K562 (cell line): ENCODE results near the gene KANK2. TPM values are rescaled to one million over a fixed set of nuclear protein-coding genes. Genes with fewer than 3 reads are reported as not detected.

Source experiments
- EGR1 ChIP-seq: fragments of 450-650 bp; conservative IDR thresholded peaks from 2 replicates; pipeline ENCODE4 v1.6.1; 2017; ENCODE audit warnings: mild to moderate bottlenecking
- ELF4 ChIP-seq: fragments of 450-650 bp; formaldehyde crosslinking; IDR thresholded peaks from 2 replicates; pipeline ENCODE4 v1.4.0; 2022; ENCODE audit warnings: missing genetic modification characterization
- ETS2 ChIP-seq: IDR thresholded peaks from 2 replicates; pipeline ENCODE4 v1.6.1; 2016; ENCODE audit warnings: borderline replicate concordance, missing genetic modification characterization, mild to moderate bottlenecking, moderate library complexity, missing compliant biosample characterization; ENCODE audit not compliant: poor library complexity, severe bottlenecking
- LEF1 ChIP-seq: fragments of 450-650 bp; IDR thresholded peaks from 2 replicates; pipeline ENCODE4 v1.6.1; 2016; ENCODE audit warnings: mild to moderate bottlenecking
- NFIC ChIP-seq: fragments of 450-650 bp; IDR thresholded peaks from 2 replicates; pipeline ENCODE4 v1.6.1; 2017; ENCODE audit warnings: mild to moderate bottlenecking, inconsistent platforms
- POLR2H ChIP-seq: IDR thresholded peaks from 2 replicates; pipeline ENCODE4 v1.6.1; 2016; ENCODE audit warnings: missing genetic modification characterization, low read depth, mild to moderate bottlenecking, control low read depth, missing compliant biosample characterization, moderate library complexity
- XRCC4 ChIP-seq: IDR thresholded peaks from one replicate; pipeline ENCODE4 v1.6.1; 2011; ENCODE audit not compliant: insufficient read depth, insufficient read length; ENCODE audit errors: extremely low read depth
- YY1 ChIP-seq, 3 experiments: IDR thresholded peaks; 2 replicates each; pipeline ENCODE4 v1.6.1; 2011; ENCODE audit warnings: low read length in 2 of 3, mild to moderate bottlenecking in 2 of 3, moderate library complexity in 2 of 3, borderline replicate concordance in 1 of 3, control low read depth in 1 of 3, low read depth in 1 of 3; ENCODE audit not compliant: insufficient read depth in 3 of 3, insufficient replicate concordance in 2 of 3, control insufficient read depth in 1 of 3, insufficient read length in 1 of 3; ENCODE audit errors: extremely low read depth in 1 of 3
- ZNF57 ChIP-seq: fragments of 450-650 bp; formaldehyde crosslinking; IDR thresholded peaks from 2 replicates; pipeline ENCODE4 v1.4.0; 2020; ENCODE audit warnings: mild to moderate bottlenecking, moderate library complexity
- ZNF764 ChIP-seq: fragments of 250-450 bp; sonication (Bioruptor Pico); IDR thresholded peaks from 2 replicates; pipeline ENCODE4 v1.4.0; 2020; ENCODE audit warnings: low read depth, mild to moderate bottlenecking, moderate library complexity
- ZNF766 ChIP-seq: fragments of 200-800 bp; sonication (Bioruptor generic); conservative IDR thresholded peaks from 2 replicates; pipeline ENCODE4 v1.6.1; 2016; ENCODE audit warnings: missing genetic modification characterization, missing compliant biosample characterization
- polyA plus RNA-seq, 8 experiments: library from polyadenylated mRNA; depleted of rRNA in 4 of 8; stranded (reverse) in 5 of 8; unstranded in 3 of 8; fragments of >200 nt; fragmentation: Nextera tagmentation in 2 of 8; fragmentation: Illumina TruSeq in 1 of 8; extraction: Ambion mirVana in 2 of 8; extraction: Trizol in 1 of 8; gene quantifications; 2 replicates each; pipeline versions ENCODE4 v1.2.1 to v1.2.3, GENCODE V29; 2011 to 2014; ENCODE audit warnings: inconsistent platforms in 1 of 8, missing spikeins in 1 of 8
- total RNA-seq, 7 experiments: library from RNA; depleted of rRNA in 6 of 7; stranded (reverse); fragments of >200 nt in 6 of 7; fragmentation: Illumina TruSeq in 2 of 7; extraction: Trizol in 2 of 7; gene quantifications; 2 replicates each; pipeline versions ENCODE4 v1.2.1 to v1.2.3, GENCODE V29; 2011 to 2021; ENCODE audit warnings: low replicate concordance in 1 of 7
- TF ChIP-seq, protein P1 (sequence below): sonication (generic); formaldehyde crosslinking; IDR thresholded peaks from 2 replicates; pipeline ENCODE4 v1.8.0; 2023; ENCODE audit warnings: missing genetic modification reagents, mild to moderate bottlenecking, borderline replicate concordance
- TF ChIP-seq, protein P2 (sequence below): fragments of 250-450 bp; sonication (Bioruptor Pico); IDR thresholded peaks from 2 replicates; pipeline ENCODE4 v1.4.0; 2020
- TF ChIP-seq, protein P3 (sequence below): fragments of 250-450 bp; sonication (Bioruptor Pico); IDR thresholded peaks from 2 replicates; pipeline ENCODE4 v1.8.0; 2021; ENCODE audit warnings: moderate library complexity, mild to moderate bottlenecking, inconsistent platforms
- TF ChIP-seq, protein P4 (sequence below): IDR thresholded peaks from 2 replicates; pipeline ENCODE4 v1.6.1; 2012; ENCODE audit warnings: low read depth, low read length, improper control_type of control experiment, borderline replicate concordance

KANK2 gene
- total and polyA plus RNA-seq, 9 of the 15 experiments (the other 6 are each of a cell fraction or from before 2014, with no cell fraction given) = 4.4 to 47.8 (median 21.3) TPM

DNA sequence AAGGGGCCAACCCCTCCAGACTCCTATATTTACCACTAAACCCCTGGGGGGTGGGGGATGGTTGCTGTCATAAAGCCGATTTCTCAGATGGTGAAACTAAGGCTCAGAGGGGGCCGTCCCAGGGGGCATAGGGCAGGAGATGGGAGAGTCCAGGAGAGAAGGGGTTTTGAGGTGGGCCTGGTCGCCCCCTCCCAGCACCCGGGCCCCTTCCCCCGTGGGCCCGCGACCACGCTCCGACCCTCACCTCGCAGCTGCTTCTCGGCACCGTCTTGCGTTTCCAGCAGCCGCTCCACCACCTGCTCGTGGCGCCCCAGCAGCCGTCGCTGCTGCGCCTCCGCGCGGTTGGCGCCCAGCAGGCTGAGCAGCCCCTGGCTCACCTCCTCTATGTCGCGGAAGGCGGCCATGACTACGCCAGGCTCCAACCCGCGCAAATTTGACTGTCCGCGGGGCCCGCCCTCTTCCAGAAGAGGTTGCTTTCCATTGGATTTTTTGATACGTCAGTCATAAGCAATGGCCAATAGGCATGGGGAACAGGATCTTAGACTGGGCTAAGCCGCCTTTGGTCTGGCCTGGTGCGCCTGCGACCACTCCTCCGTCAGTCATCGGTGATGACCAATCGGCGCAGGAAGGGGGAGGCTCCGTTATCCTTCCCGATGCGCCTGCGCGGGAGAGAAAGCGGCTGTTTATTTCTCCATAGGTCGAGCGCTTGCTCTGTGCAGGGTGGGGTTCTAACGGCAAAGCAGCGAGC is 41.8 kb downstream of the KANK2 start, which contains the start of gene SPC24 (continued):
- TF ChIP-seq, protein P1, sequence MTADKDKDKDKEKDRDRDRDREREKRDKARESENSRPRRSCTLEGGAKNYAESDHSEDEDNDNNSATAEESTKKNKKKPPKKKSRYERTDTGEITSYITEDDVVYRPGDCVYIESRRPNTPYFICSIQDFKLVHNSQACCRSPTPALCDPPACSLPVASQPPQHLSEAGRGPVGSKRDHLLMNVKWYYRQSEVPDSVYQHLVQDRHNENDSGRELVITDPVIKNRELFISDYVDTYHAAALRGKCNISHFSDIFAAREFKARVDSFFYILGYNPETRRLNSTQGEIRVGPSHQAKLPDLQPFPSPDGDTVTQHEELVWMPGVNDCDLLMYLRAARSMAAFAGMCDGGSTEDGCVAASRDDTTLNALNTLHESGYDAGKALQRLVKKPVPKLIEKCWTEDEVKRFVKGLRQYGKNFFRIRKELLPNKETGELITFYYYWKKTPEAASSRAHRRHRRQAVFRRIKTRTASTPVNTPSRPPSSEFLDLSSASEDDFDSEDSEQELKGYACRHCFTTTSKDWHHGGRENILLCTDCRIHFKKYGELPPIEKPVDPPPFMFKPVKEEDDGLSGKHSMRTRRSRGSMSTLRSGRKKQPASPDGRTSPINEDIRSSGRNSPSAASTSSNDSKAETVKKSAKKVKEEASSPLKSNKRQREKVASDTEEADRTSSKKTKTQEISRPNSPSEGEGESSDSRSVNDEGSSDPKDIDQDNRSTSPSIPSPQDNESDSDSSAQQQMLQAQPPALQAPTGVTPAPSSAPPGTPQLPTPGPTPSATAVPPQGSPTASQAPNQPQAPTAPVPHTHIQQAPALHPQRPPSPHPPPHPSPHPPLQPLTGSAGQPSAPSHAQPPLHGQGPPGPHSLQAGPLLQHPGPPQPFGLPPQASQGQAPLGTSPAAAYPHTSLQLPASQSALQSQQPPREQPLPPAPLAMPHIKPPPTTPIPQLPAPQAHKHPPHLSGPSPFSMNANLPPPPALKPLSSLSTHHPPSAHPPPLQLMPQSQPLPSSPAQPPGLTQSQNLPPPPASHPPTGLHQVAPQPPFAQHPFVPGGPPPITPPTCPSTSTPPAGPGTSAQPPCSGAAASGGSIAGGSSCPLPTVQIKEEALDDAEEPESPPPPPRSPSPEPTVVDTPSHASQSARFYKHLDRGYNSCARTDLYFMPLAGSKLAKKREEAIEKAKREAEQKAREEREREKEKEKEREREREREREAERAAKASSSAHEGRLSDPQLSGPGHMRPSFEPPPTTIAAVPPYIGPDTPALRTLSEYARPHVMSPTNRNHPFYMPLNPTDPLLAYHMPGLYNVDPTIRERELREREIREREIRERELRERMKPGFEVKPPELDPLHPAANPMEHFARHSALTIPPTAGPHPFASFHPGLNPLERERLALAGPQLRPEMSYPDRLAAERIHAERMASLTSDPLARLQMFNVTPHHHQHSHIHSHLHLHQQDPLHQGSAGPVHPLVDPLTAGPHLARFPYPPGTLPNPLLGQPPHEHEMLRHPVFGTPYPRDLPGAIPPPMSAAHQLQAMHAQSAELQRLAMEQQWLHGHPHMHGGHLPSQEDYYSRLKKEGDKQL (CRISPR knock-in tag) = no peak
- peak; percentile 59 for TF ChIP-seq NFIC
- TF ChIP-seq XRCC4 = no peak
- TF ChIP-seq, protein P2, sequence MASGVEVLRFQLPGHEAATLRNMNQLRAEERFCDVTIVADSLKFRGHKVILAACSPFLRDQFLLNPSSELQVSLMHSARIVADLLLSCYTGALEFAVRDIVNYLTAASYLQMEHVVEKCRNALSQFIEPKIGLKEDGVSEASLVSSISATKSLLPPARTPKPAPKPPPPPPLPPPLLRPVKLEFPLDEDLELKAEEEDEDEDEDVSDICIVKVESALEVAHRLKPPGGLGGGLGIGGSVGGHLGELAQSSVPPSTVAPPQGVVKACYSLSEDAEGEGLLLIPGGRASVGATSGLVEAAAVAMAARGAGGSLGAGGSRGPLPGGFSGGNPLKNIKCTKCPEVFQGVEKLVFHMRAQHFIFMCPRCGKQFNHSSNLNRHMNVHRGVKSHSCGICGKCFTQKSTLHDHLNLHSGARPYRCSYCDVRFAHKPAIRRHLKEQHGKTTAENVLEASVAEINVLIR = 0 out of 2 replicates have a peak, but pooled peaks have one; percentile 5
- no peak for TF ChIP-seq LEF1
- TF ChIP-seq ETS2 (tag) = no peak
- peak; percentile 80 to 97 (median 94) for TF ChIP-seq YY1 (IDR thresholded peaks at IDR 0.05; ENCODE audit: borderline replicate concordance in 1 of 3, control insufficient read depth in 1 of 3, extremely low read depth in 1 of 3, insufficient read depth in 3 of 3, insufficient read length in 1 of 3, insufficient replicate concordance in 2 of 3, low read depth in 1 of 3, low read length in 2 of 3)
- peak; percentile 83 for TF ChIP-seq POLR2H
- TF ChIP-seq ZNF57 (CRISPR knock-in tag) = no peak
- TF ChIP-seq, protein P3, sequence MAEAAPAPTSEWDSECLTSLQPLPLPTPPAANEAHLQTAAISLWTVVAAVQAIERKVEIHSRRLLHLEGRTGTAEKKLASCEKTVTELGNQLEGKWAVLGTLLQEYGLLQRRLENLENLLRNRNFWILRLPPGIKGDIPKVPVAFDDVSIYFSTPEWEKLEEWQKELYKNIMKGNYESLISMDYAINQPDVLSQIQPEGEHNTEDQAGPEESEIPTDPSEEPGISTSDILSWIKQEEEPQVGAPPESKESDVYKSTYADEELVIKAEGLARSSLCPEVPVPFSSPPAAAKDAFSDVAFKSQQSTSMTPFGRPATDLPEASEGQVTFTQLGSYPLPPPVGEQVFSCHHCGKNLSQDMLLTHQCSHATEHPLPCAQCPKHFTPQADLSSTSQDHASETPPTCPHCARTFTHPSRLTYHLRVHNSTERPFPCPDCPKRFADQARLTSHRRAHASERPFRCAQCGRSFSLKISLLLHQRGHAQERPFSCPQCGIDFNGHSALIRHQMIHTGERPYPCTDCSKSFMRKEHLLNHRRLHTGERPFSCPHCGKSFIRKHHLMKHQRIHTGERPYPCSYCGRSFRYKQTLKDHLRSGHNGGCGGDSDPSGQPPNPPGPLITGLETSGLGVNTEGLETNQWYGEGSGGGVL = no peak
- no peak for TF ChIP-seq ZNF766 (CRISPR knock-in tag)
- TF ChIP-seq, protein P4, sequence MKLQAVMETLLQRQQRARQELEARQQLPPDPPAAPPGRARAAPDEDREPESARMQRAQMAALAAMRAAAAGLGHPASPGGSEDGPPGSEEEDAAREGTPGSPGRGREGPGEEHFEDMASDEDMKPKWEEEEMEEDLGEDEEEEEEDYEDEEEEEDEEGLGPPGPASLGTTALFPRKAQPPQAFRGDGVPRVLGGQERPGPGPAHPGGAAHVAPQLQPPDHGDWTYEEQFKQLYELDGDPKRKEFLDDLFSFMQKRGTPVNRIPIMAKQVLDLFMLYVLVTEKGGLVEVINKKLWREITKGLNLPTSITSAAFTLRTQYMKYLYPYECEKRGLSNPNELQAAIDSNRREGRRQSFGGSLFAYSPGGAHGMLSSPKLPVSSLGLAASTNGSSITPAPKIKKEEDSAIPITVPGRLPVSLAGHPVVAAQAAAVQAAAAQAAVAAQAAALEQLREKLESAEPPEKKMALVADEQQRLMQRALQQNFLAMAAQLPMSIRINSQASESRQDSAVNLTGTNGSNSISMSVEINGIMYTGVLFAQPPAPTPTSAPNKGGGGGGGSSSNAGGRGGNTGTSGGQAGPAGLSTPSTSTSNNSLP = peak; percentile 67; the same call in 1 of the 2 replicates
- TF ChIP-seq ZNF764 = no peak
- TF ChIP-seq EGR1 = 0 out of 2 replicates have a peak, but pooled peaks have one; percentile 3
- TF ChIP-seq ELF4 (CRISPR knock-in tag) = 0 out of 2 replicates have a peak, but pooled peaks have one; percentile 49
